ENCODE measurements around the gene PARD3. TPM values are rescaled to one million over a fixed set of nuclear protein-coding genes. Genes with fewer than 3 reads are reported as not detected.

Gene PARD3
- total RNA-seq, 1 donor from 2014 or later: 0.11 TPM

GRCh38 chr10:34223658-34224057, 591.4 kb downstream of the PARD3 start:
- TF ChIP-seq, protein P1, sequence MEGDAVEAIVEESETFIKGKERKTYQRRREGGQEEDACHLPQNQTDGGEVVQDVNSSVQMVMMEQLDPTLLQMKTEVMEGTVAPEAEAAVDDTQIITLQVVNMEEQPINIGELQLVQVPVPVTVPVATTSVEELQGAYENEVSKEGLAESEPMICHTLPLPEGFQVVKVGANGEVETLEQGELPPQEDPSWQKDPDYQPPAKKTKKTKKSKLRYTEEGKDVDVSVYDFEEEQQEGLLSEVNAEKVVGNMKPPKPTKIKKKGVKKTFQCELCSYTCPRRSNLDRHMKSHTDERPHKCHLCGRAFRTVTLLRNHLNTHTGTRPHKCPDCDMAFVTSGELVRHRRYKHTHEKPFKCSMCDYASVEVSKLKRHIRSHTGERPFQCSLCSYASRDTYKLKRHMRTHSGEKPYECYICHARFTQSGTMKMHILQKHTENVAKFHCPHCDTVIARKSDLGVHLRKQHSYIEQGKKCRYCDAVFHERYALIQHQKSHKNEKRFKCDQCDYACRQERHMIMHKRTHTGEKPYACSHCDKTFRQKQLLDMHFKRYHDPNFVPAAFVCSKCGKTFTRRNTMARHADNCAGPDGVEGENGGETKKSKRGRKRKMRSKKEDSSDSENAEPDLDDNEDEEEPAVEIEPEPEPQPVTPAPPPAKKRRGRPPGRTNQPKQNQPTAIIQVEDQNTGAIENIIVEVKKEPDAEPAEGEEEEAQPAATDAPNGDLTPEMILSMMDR (IDR thresholded peaks at IDR 0.05): no peak
- H3K27ac Mint-ChIP-seq: no peak overlapping the region
- DNase-seq: no peak
- H3K4me3 Mint-ChIP-seq: no peak overlapping the region
- ChIA-PET CTCF (no interaction called here), POLR2A (no interaction called here)
- no peaks in the 10 kb centered on the region for H3K4me1 Mint-ChIP-seq
- no peaks in the 10 kb centered on the region for H3K36me3 Mint-ChIP-seq (ENCODE audit: low read depth)
- no peaks in the 10 kb centered on the region for H3K27me3 Mint-ChIP-seq
- H3K9me3 Mint-ChIP-seq: no peaks in the 10 kb centered on the region
- intact Hi-C loops (cut with micrococcal nuclease): no loop called here
- ATAC-seq (ENCODE audit: low read depth): no peak

DNA sequence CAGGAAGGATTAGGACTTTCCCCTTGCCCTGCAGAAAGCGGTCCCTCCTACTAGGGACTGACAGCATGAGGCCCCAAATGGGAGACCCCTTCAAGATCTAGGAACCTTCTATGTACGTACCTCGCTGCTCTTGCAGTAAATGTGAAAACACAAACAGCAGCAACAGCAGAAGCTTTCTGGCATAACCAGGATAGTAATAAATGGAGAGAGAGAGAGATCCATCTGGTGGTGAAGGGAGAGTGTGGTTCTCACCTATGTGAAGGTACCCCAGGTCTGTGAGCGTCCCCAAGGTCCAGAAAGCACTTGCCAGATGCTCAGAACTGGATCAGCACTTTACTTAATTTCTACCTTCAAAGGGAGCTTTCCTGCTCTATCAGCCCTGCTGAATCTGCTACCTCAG, 592.7 kb downstream of the PARD3 start:
- intact Hi-C loops (cut with micrococcal nuclease): no loop called here
- Mint-ChIP-seq H3K27me3 (no peaks in the 10 kb centered on the region), H3K4me1 (no peaks in the 10 kb centered on the region), H3K36me3 (ENCODE audit: low read depth) (no peaks in the 10 kb centered on the region), H3K27ac (no peak overlapping the region), H3K9me3 (no peaks in the 10 kb centered on the region), H3K4me3 (no peak overlapping the region)
- TF ChIP-seq, protein P1 (IDR thresholded peaks at IDR 0.05): no peak
- ATAC-seq (ENCODE audit: low read depth): no peak
- CTCF ChIA-PET: no interaction called here
- DNase-seq: no peak
- POLR2A ChIA-PET: no interaction called here

DNA sequence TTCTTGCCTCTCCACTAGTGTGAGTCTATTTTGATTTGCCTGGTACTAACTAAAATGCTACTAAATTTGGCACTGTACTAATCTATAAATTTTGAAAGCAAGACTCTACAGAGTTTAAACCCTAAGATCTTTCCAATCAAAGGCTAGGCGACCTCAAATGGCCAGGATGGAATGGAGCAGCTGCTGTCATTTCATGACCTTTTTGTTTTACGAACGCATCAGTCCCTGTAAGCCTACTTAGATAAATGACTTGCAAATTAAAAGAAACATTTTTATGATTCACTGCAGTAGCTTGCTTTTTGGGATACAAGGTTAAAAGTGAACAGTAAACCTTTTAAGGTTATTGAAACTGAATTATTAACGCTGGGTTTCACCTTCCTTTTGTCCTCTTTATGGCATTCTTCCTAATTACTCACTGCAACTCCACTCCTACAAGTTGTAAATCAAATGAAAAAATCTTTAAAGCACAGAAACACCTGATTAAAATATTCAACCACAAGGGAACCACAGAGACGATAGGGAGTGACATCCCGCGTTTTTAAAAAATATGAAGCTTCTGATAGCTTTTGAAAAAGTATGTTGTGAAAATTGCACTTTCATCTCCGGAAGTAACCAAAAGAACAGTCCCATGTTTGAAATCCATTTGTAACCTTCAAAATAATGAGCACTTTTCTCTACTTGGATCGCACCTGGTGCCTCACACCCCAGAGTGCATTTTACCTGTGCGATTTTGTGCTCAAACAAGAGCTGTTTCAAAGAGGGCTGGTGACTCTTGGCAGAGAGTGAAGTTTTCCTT, 595.1 kb downstream of the PARD3 start:
- TF ChIP-seq, protein P1 (IDR thresholded peaks at IDR 0.05): no peak
- no peaks in the 10 kb centered on the region for H3K4me1 Mint-ChIP-seq
- ATAC-seq (ENCODE audit: low read depth): no peak
- ChIA-PET CTCF (no interaction called here), POLR2A (no interaction called here)
- no peak overlapping the region for H3K4me3 Mint-ChIP-seq
- intact Hi-C loops (cut with micrococcal nuclease): no loop called here
- no peak overlapping the region for H3K27ac Mint-ChIP-seq
- H3K36me3 Mint-ChIP-seq (ENCODE audit: low read depth): no peaks in the 10 kb centered on the region
- DNase-seq: no peak
- no peaks in the 10 kb centered on the region for H3K9me3 Mint-ChIP-seq
- H3K27me3 Mint-ChIP-seq: no peaks in the 10 kb centered on the region

DNA sequence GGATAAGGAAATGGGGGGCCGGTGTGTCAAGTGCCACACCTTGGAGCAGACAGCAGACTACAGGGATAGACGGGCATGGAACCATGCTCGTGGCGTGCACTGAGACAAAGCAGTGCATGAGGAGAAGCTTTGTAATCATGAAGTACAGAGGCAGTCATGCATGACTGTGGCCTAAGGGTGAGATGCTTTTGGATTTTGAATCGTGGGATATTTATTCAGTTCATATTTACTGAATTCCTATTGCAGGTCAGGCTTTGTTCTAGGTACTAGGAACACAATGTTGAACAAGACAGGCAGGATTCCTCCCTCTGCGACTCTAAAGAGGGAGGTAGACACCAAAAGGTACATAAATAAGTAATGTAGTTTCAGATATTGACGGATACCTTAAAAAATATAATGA, 597.6 kb downstream of the PARD3 start:
- DNase-seq: no peak
- no peak overlapping the region for H3K27ac Mint-ChIP-seq
- CTCF ChIA-PET: no interaction called here

GRCh38 chr10:34216348-34216945, 598.6 kb downstream of the PARD3 start:
- Mint-ChIP-seq H3K27ac (no peak overlapping the region), H3K4me1 (no peaks in the 10 kb centered on the region), H3K9me3 (no peaks in the 10 kb centered on the region), H3K27me3 (no peaks in the 10 kb centered on the region), H3K4me3 (no peak overlapping the region), H3K36me3 (ENCODE audit: low read depth) (no peaks in the 10 kb centered on the region)
- no peak for DNase-seq
- TF ChIP-seq, protein P1 (IDR thresholded peaks at IDR 0.05): no peak
- POLR2A ChIA-PET: no interaction called here
- CTCF ChIA-PET: no interaction called here
- intact Hi-C loops (cut with micrococcal nuclease): no loop called here
- no peak for ATAC-seq (ENCODE audit: low read depth)

More for the DNA sequence above, 597.6 kb downstream of the PARD3 start:
- Mint-ChIP-seq H3K36me3 (ENCODE audit: low read depth) (no peaks in the 10 kb centered on the region), H3K27me3 (no peaks in the 10 kb centered on the region), H3K4me1 (no peaks in the 10 kb centered on the region), H3K4me3 (no peak overlapping the region), H3K9me3 (no peaks in the 10 kb centered on the region)
- TF ChIP-seq, protein P1 (IDR thresholded peaks at IDR 0.05): no peak
- ATAC-seq (ENCODE audit: low read depth): no peak
- POLR2A ChIA-PET: no interaction called here
- intact Hi-C loops (cut with micrococcal nuclease): no loop called here

All from activated B cell treated with CpG ODN at 0.5 μM for 24 hours (primary cell).